ENCODE results near the gene DKK3. TPM values are rescaled to one million over a fixed set of nuclear protein-coding genes. Genes with fewer than 3 reads are reported as not detected.

Gene DKK3
- total and polyA plus RNA-seq, 2 of the 13 experiments (the other 11 are each of a cell fraction or from before 2014, with no cell fraction given), result 0.09 to 0.67 TPM

DNA sequence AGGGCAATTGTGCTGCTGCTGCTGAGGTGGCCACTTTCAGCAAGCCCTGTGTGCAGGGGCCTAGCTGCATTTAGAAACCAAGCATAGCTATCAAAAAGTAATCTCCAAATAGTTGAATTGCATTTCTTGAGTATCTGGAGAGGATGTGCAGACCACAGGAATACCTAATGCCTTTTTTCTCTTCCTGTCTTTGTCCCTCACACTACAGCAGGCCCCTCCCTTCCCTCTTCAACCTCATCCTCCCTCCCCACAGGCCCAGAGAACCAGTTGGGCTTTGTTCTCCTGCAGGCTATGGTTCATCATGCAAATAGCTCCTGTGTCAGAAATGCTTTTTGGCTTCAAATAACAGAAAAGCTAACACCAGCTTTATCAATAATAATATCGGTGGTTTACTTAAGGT, 47.7 kb downstream of the DKK3 start:
- in situ Hi-C loops (cut with HindIII; ENCODE audit: extremely low pct_ligation_motif_present, low pct_unique_long_range_greater_than_20kb), result no loop called here

GRCh38 chr11:11959601-11960000, 48.8 kb downstream of the DKK3 start:
- Histone ChIP-seq H3K4me3 (replicated peaks in 1 of 3; ENCODE audit: insufficient read depth in 1 of 3, low read depth in 2 of 3, low read length in 3 of 3) (no peak overlapping the region), H3K4me2 (ENCODE audit: low read depth, low read length) (no peak overlapping the region), H3K27me3 (ENCODE audit: control insufficient read depth in 1 of 2, insufficient read depth in 2 of 2, low read length in 2 of 2) (no peaks in the 10 kb centered on the region), H3K9me3 (ENCODE audit: low read length) (no peaks in the 10 kb centered on the region), H3K9ac (ENCODE audit: insufficient read depth, low read depth, low read length) (no peak overlapping the region), H3K27ac (ENCODE audit: extremely low read length, insufficient read depth, low read length) (no peak overlapping the region), H3K79me2 (ENCODE audit: insufficient read depth, low read length) (no peaks in the 10 kb centered on the region), H3K36me3 (replicated peaks in 1 of 2; ENCODE audit: control insufficient read depth in 1 of 2, insufficient read depth in 2 of 2, low read length in 2 of 2) (peaks cover 4 to 21% of the 10 kb centered on the region in 2 experiments), H4K20me1 (ENCODE audit: insufficient read depth, low read length) (no peaks in the 10 kb centered on the region), H3K4me1 (ENCODE audit: insufficient read depth, low read length) (no peaks in the 10 kb centered on the region), H2AFZ (ENCODE audit: low read length) (no peak overlapping the region)
- in situ Hi-C loops (cut with HindIII; ENCODE audit: extremely low pct_ligation_motif_present, low pct_unique_long_range_greater_than_20kb) (no loop called here), intact Hi-C loops (cut with micrococcal nuclease; ENCODE audit: unreplicated experiment) (no loop called here)
- ATAC-seq, result no peak
- ChIA-PET CTCF (ENCODE audit: low intra/inter-chr PET ratio, low total read pairs) (no interaction called here), POLR2A (no interaction called here)
- BruUV-seq (replicated peaks), result no TSS peak
- no peak for DNase-seq (ENCODE audit: low spot score)
- FAIRE-seq, result no peak
- TF ChIP-seq ZNF703 (CRISPR knock-in tag; IDR thresholded peaks at IDR 0.05; ENCODE audit: borderline replicate concordance), result no peak
- TF ChIP-seq TOPORS (CRISPR knock-in tag; IDR thresholded peaks at IDR 0.05), result no peak
- TF ChIP-seq ZNF207 (IDR thresholded peaks at IDR 0.05; ENCODE audit: borderline replicate concordance), result no peak
- TF ChIP-seq GZF1 (CRISPR knock-in tag; IDR thresholded peaks at IDR 0.05), result no peak
- TF ChIP-seq RBM22 (optimal IDR thresholded peaks at IDR 0.05; ENCODE audit: low read length), result peak; percentile 56
- no peak for TF ChIP-seq ZNF34 (CRISPR knock-in tag; IDR thresholded peaks at IDR 0.05; ENCODE audit: borderline replicate concordance)
- TF ChIP-seq ARID3A (IDR thresholded peaks at IDR 0.05; ENCODE audit: low read depth, low read length), result no peak

More for the DNA sequence above, 47.7 kb downstream of the DKK3 start:
- ATAC-seq (no peak), FAIRE-seq (no peak), DNase-seq (ENCODE audit: low spot score) (no peak)
- Histone ChIP-seq H3K36me3 (replicated peaks in 1 of 2; ENCODE audit: control insufficient read depth in 1 of 2, insufficient read depth in 2 of 2, low read length in 2 of 2) (peaks cover 2 to 11% of the 10 kb centered on the region in 2 experiments; a peak in 4 of 5 replicates), H2AFZ (ENCODE audit: low read length) (no peak overlapping the region), H3K27ac (ENCODE audit: extremely low read length, insufficient read depth, low read length) (no peak overlapping the region), H3K79me2 (ENCODE audit: insufficient read depth, low read length) (no peaks in the 10 kb centered on the region), H3K9ac (ENCODE audit: insufficient read depth, low read depth, low read length) (no peak overlapping the region), H3K27me3 (ENCODE audit: control insufficient read depth in 1 of 2, insufficient read depth in 2 of 2, low read length in 2 of 2) (no peaks in the 10 kb centered on the region), H3K4me2 (ENCODE audit: low read depth, low read length) (no peak overlapping the region), H3K4me1 (ENCODE audit: insufficient read depth, low read length) (no peaks in the 10 kb centered on the region), H4K20me1 (ENCODE audit: insufficient read depth, low read length) (no peaks in the 10 kb centered on the region), H3K4me3 (replicated peaks in 1 of 3; ENCODE audit: insufficient read depth in 1 of 3, low read depth in 2 of 3, low read length in 3 of 3) (no peak overlapping the region), H3K9me3 (ENCODE audit: low read length) (no peaks in the 10 kb centered on the region)
- CTCF ChIA-PET (ENCODE audit: low intra/inter-chr PET ratio, low total read pairs), result no interaction called here
- TF ChIP-seq POLR2G (IDR thresholded peaks at IDR 0.05; ENCODE audit: low read depth, low read length) (0 out of 2 replicates have a peak, but pooled peaks have one; percentile 3), ARID2 (CRISPR knock-in tag; IDR thresholded peaks at IDR 0.05; ENCODE audit: borderline replicate concordance) (no peak)
- POLR2A ChIA-PET, result no interaction called here
- 100% methylated on average over 1 of the region's 1 CpG for WGBS (ENCODE audit: low lambda C conversion rate)
- intact Hi-C loops (cut with micrococcal nuclease; ENCODE audit: unreplicated experiment), result no loop called here
- no TSS peak for BruUV-seq (replicated peaks)

Measured in HepG2 (cell line).